ENCODE results near the gene UBL4A.

The UBL4A gene
- 58.6 to 80.0 reads per million in 2 experiments for total RNA-seq

DNA sequence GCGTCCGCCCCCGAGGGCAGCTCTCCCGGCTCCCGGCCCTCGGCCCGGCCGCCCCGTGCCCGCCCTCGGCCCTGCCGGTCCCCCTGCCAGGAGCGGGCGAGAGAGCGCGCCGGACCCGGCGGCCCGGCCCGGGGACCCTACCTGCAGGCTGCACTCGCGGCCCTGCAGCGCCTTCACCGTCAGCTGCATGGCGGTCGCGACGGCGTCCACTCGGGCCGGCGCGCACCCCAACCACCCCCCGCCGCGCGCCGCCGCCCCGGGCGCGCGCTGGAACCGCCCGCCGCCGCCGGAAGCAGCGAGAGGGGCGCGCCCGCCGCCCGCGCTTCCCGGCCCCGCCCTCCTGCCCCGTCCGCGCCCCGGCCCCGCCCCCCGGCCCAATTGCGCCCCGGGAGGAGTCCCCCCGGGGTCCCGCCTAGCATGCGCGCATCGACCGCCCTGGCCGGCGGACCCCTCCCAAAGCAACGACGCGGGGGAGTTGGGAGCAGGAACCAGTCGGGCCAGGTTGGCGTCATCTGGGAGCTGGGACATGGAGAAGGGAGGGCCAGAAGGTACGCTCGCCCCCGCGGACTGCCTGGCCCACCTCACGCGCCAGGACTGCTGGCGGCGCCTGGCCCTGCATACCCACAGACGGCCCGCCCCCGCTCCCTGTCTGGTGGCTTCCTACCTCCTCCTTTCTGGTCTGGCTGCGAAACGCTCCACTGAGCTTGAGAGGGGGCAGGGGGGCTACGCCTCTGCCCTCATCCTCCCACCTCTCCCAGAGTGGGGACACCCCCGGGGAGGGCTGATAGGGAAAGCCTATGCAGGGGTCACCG lies at the start of gene UBL4A:
TSS of gene UBL4A (minus strand) at position 220 of the 812 bp plus-strand sequence. CDS start at position 189, 31 bp downstream.
- peak; percentile 26 for DNase-seq (ENCODE audit: low read depth)

DNA sequence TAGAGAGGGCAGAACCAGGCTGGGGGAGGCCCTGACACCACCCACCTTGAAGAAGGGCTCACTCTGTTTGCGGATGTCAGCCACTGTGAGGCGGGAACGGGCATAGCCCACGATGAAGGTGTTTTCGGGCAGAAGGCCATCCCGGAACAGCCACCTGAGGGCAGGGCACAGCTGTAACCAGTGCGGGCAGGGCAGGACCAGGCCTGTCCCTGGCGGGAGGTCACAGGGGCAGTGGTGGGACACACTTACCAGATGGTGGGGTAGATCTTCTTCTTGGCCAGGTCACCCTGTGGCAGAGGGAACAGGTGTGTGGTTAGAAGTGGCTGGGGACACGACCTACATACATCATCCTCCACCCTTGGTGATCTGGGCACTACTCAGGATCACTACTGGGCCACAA lies 49.5 kb upstream of the UBL4A start:
- DNase-seq (ENCODE audit: low read depth) = no peak

DNA sequence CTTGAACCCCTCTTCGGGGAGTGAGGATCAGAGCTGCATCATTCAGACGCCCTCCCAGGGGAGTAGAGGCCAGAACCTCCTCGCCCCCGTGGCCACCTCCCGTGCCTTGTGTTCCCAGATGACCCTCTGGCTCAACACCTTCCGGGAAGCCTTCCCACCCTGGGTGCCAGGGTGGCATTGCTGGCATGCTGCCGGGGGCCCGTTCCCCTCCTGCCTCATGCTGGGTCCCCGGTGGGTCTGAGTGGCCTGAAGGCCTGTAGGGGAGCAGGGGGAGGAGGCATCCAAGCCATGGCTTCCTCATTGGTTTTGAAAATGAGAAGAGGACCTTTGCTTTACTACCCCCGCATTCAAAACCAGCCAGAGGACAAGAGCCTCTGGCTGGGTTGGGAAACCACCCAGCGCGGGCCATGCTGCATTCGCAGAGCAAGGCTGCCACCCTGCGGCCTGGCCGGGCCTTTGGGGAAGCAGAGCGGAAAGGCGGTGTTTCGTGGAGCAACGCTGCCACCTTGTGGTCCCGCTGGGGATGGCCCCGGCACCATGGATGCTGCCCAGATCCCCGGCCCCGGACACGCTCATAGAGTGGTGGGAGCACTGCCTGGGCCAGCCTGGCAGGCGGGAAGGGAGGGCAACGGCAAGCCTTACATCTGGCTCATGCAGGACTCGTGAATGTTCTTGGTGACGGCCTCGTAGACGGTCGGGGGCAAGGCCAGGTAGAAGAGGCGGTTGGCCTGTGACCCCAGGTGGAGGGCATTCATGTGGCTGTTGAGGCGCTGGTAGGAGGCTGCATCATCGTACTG lies 48.3 kb upstream of the UBL4A start:
- DNase-seq (ENCODE audit: low read depth) = peak; percentile 87

DNA sequence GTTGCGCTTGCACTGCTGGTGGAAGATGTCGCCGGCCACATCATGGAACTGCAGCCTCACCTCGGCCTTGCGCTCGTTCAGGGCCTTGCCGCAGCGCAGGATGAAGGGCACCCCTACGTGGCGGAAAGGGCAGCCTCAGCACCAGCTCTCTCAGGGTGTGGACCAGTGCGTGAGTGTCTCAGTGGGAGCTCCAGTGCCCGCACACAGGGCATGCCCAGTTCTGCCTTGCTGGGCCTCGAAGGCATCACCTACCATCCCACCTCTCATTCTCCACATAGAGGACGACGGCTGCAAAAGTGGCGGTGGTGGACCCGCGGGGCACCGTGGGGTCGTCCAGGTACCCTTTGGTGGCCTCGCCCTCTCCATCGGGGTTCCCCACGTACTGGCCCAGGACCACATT lies 46.3 kb upstream of the UBL4A start:
- DNase-seq (ENCODE audit: low read depth) = no peak

DNA sequence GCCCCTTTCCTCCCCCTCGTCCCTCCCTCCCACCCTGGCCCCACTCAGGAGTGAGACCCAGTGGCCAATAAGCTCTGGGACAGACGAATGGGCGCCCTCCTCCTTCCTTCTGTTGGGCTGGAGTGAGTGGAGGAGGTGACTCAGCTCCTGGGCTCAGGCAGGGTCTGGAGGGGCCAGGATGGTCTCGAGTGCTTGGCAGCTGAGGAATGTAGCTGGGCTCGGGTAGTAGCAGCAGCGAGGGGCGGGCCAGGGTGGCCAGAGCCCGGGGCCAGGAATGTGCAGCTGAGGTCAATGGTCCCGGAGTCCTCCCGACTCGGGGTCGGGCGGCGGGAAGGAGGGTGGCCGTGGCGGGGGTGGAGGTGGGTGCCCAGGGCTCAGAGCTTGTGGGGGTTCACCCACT lies 45.2 kb upstream of the UBL4A start:
- DNase-seq (ENCODE audit: low read depth) = no peak

DNA sequence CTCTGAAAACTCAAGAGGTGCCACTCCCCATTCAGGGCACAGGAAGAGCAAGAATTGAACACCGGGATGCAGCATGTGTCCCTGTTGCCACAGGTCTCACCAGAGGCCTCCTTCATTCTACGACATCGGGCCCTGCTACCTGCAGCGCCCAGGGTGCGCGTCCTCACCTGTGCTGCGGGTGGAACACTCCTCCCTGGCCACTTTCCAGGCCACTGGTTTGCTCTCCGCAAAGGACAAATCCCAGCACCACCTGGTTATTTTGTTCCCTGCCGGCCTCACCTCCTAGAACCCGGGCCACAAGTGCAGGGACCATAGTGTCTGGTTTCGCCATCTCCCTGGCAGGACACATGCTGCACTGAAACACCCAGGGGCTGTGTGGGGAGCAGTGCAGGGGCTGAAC lies 43.9 kb upstream of the UBL4A start:
- no peak for DNase-seq (ENCODE audit: low read depth)

DNA sequence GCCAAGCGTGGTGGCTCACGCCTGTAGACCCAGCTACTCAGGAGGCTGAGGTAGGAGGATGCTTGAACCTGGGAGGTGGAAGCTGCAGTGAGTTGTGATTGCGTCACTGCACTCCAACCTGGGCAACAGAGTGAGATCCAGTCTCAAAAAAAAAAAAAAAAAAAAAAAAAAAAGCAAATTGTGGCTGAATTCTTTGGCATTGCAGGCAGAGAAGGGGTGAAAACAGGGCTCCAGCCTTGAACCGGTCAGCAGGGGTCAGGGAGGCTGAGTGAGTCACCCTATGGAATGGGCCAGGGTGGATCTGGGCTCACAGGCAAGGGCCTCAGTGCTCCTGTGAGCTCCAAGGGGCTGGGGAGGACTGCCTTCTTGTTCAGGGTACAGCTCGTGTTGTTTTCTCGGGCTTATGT lies 42.8 kb upstream of the UBL4A start:
- no peak for DNase-seq (ENCODE audit: low read depth)

DNA sequence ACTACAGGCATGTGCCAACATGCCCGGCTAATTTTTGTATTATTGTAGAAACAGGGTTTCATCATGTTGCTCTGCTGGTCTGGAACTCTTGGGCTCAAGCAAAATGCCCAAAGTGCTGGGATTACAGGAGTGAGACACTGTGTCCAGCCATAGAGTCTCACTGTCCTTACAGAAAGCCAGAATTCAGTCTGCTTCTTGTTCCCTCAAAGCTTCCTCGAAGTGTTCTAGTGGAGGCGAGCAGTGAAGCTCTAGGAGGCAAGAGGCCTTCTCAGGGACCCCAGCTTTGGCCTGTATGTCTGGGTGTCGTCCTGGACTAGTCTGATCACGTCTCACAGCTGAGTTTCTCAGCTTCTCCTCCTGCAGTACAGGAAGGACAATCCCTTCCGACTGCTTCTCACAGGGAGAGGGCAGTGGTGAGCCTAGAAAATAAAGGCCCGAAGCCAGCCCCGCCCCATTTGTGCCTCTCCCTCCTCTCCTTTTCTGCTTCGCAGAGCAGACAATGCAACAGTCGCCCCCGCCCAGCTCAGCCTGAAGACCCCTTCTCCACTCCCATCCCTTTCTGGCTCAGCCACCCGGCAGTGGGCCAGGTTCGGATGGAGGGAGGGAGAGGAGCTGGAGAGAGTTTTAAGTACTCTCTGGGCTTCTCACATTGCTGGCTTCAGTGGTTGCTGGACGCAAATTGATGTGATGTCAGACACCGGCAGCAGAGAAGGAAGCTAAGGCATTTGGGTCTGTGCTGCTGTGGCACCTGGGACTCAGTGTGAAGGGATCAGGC lies 40.7 kb upstream of the UBL4A start:
- DNase-seq (ENCODE audit: low read depth) = peak; percentile 39

DNA sequence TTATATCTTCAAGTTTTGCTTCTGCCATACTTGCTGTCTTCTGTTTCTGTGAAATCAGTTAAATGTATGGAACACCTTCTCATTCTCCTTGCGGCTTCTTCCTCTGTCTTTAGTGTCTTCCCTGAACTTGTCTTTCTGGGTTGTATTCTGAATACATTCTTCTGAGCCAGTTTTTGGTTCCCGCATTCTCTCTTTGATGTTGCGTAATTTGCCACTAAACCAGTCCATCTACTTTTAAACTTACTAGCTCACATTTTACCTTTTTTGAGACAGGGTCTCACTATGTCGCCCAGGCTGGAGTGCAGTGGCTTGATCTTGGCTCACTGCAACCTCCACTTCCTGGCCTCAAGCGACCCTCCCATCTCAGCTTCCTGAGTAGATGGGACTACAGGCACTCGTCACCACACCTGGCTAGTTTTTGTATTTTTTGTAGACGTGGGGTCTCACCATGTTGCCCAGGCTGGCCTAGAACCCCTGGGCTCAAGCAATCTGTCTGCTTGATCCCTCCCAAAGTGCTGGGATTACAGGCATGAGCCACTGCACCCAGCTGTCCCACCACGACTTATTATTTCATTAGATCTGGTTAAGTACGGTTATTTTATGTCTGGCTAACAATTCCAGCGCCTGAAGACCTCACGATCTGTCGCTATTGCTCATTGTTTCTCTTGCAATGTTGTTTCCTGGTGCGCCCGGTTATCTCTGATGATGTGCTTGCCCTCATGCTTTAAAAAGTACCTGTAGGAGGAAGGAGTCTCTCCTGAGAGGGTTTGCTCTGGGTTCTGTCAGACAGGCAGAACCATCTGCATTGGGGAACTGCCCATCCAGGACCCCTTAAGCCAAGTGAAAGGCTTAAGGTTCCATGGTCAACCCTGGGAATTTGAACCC lies 39.4 kb upstream of the UBL4A start:
- no peak for DNase-seq (ENCODE audit: low read depth)

DNA sequence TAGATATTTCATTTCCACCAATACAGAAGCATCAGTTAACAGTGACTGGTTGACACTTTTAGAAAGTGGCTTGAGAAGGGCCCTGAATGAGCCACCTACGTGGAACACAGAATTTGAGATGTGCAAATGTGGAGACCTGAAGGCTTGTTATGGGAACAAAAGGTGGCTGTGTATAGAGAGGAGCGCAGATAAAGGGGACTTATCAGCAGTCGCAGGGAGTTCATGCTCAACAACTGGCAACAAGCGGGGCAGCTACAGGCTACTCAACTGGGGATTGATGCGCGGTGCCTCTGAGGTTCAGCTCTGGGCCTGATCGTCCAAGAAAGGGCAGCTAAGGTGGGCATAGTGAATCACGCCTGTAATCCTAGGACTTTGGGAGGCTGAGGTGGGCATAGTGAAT lies 33.0 kb upstream of the UBL4A start:
- no peak for DNase-seq (ENCODE audit: low read depth)

DNA sequence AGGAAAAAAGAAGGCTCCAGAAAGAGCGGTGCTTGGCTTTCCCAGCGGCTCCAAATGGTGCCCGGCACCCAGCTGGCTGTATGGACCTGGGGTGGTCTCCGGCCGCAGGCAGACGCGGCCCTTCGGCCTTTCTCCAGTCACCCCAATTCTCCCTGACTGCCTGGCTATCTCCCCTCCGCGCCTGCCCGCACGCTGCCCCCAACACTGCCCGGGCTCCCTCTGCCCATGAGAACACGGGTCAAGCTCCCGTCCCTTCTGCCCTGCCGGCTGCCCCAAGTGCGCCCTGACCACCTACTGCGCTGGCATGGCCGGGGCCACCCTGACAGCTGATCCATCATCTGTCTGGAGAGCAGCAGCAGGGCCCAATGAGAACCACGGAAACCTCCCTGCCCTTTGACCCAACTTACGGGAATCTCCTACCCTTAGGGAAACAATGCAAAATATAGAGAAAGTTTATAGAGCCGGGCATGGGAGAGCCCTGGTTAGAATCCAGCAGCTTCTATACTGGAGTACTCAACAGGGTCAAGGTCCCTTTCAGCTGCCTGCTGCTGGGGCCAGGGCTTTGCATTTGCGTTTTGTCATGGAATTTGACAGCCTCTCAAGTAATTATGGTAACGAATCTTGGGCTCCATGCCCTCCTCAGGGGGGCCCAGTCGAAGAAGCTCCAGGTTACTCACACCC lies 30.8 kb upstream of the UBL4A start:
- DNase-seq (ENCODE audit: low read depth) = no peak

DNA sequence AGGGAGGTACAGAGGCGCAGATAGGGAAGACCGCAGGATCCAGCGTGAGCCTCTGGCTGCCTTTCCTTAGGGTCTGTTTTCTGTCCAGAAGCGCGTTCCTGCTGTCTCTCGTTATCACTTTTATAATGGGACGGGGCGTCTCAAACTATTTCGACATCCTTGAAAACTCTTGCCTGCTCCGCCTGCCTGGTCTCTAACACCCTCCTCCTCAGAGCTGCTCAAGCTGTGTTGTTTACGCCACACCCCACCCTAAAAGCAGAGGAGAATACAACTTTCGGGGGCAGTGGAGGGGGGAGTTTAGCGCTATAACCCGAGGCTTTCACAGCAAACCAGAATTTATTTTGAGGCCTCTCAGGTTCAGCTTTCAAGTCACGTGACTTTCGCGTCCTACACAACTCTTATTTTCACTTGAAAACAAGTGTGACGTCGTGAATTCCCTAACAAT lies 30.3 kb upstream of the UBL4A start:
- DNase-seq (ENCODE audit: low read depth) = no peak

DNA sequence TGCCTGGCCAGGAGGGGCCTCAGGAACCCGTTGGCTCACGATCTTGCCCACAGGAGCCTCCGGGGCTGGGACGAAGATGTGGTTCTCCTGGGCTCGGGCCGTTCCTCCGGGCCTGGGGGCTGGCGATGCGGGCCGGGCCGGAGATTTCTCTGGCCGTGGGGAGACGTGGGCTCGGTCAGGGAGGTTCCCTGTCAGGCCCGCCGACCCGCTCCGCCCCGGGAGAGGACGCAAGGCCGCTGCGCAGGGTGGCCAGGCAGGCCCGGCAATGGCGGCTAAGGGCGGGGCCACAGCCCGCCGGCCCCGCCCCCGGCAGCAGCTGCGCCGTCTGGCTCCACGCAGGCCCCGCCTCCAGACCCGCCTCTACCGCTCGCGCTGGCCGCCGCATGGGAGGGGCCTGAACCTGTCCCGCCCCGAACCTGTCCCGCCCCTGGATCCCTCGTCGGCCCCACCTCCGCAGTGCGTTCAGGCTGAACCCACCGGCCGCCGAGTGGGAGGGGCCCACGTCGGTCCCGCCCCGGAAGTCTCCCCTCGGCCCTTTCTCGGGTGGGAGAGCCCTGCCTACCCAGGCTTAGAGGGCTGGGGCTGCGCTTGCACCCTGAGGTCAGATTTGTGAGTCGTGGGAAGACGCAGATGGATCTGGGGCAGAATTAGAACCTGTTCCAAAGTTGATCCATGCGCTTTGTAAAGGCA lies 29.7 kb upstream of the UBL4A start, which contains the start of gene FAM3A:
TSS of gene FAM3A (minus strand) at position 267 of the 690 bp plus-strand sequence. CDS start 460 bp downstream, outside the sequence.
- peak; percentile 87 for DNase-seq (ENCODE audit: low read depth)

DNA sequence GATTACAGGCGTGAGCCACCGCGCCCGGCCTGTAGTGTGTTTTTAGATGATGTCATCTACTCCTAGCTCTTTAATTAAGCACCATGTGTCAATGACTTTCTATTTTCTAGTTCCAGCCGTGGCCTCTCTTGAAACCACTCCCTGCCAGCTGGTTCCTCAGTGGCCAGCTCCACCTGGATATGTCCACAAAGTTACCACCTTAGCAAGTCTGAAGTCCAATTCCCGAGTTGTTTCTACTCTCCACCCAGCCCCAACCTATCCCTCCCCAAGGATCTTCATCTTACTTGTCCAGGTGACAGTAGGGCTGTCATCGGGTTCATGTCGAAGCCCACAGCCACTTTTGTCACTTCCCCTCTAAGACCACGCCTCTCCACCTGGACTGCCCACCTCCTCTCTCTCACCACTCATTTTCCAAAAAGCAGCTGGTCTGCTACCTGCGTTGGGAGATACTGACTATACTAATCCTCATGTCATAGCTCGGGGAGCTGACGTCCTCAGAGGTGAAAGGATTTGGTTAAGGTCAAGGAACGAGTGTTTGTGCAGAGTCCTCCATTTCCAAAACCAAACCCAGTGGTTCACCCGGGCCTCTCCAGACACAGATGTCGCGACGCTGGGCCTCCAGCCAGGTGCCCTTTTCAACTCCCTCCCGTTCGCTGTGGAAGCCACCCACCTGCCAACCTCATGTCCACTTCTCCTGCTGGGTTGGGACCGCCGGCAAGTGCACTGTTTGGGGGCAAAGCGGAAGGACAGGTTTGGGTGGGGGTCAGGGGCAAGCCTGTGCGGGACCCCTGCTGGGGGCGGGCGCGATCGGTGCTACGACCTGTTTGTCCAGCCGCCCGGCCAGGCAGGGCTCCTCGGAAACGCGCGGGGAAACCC lies 28.9 kb upstream of the UBL4A start:
- DNase-seq (ENCODE audit: low read depth) = no peak

DNA sequence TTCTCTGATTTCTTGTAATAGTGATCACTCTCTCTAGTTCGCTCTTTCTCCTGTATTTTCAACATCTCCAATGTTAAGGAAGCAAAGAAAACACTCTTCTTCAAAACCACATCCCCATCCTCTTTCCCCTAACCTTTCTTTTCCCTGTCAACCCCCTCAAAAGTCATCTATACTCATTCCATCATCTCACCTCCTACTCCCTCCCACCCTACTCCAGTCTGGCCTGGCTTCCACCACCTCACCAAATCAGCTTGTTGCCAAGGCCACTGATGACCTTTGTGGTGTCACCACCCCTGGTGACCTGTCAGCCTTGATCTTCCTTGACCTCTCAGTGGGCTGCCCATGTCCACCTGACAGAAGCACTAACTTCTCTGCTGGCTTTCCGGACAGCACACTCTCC lies 27.3 kb upstream of the UBL4A start:
- no peak for DNase-seq (ENCODE audit: low read depth)

DNA sequence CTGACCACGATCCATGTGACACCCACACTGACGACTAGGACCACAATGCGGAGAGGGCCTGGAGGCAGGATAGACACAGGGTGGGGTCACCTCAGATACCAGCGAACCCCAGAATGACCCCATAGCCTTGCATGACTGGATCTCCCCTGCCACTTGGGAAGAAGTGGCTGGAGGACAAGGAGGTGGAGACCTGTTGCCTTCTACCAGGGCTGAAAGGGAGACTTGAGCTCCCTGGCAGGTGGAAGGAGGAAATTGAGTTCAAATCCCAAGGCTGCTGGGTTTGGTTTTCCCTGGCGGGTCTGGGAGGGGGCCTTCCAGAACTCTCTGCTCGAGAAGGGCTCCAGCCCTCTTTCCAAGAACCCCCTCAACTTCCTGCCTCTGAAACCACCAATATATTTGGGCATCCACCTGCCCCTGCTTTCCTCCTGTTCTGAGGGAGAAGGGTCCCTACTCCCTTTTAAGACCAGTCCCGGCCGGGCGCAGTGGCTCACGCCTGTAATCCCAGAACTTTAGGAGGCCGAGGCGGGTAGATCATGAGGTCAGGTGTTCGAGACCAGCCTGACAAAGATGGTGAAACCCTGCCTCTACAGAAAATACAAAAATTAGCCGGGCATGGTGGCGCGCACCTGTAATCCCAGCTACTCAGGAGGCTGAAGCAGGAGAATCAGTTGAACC lies 26.6 kb upstream of the UBL4A start:
- no peak for DNase-seq (ENCODE audit: low read depth)

DNA sequence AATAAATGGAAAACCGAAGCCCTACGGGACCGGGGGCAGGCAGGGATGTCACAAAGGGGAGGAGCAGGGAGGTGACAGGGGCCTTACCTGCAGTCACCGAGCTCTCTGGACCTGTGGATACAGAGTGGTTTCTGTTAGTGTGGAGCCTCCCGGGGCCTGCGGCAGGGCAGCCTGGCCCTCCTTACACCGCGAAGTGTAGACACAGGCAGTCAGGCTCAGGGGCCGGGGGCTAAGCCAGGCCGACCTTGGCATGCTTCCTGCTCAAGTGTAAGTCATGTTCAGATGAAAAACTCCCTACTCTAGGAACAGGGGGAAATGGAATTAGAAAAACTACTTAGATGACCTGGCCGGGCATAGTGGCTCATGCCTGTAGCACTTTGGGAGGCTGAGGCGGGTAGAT lies 25.3 kb upstream of the UBL4A start:
- no peak for DNase-seq (ENCODE audit: low read depth)

DNA sequence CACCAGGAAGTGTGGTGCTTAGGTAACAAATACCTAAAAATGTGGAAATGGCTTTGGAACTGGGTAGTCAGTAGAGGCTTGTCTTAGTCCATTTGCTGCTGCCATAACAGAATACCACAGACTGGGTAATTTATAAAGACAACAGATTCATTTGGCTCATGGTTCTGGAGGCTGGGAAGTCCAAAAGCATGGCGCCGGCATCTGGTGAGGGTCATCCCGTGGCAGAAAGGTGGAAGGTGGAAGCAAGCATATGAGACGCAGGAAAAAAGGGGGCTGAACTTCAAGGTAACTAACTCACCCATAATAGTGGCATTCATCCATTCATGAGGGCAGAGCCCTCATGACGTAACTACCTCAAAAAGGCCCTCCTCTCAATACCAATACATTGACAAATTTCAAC lies 23.0 kb upstream of the UBL4A start:
- DNase-seq (ENCODE audit: low read depth) = no peak
